Endothelial cell of umbilical vein (primary cell): ENCODE measurements around the gene EVI5. TPM values are rescaled to one million over a fixed set of nuclear protein-coding genes. Genes with fewer than 3 reads are reported as not detected.

Source experiments
- BruUV-seq: library from RNA; stranded (reverse); fragments of 400-500 nt; replicated peaks from 2 replicates; lab custom pipeline; 2021; lab: Mats Ljungman, UMichigan
- CTCF ChIA-PET: fragments of 300-600, 350-600 bp; sonication (Branson Sonifier 250); formaldehyde crosslinking; loops from one replicate; lab custom pipeline; 2021; ENCODE audit warnings: antibody characterized with exemption, inconsistent platforms; lab: Charles Lee
- POLR2A ChIA-PET: fragments of 300-600, 350-600 bp; sonication (Branson Sonifier 250); formaldehyde crosslinking; loops from one replicate; lab custom pipeline; 2021; ENCODE audit warnings: antibody characterized with exemption, inconsistent platforms; lab: Charles Lee
- DNase-seq: peaks from one replicate; pipeline ENCODE4 v3.0.0-alpha.2; 2011; ENCODE audit warnings: low read depth, low spot score
- FAIRE-seq: peaks from 2 replicates; lab custom pipeline; 2011; peaks lifted over from hg19 to GRCh38; lab: Jason Lieb, UNC
- H2AFZ ChIP-seq: 2 replicates; pipeline ENCODE4 v1.6.0; 2012; ENCODE audit warnings: low read depth, low read length, control low read depth, inconsistent platforms
- H3K27ac ChIP-seq: 2 replicates; pipeline ENCODE4 v1.5.1; 2011; ENCODE audit warnings: low read depth, mild to moderate bottlenecking, control low read depth, low read length, moderate library complexity; ENCODE audit not compliant: insufficient read depth
- H3K27me3 ChIP-seq, 2 experiments: 2 replicates each; pipeline versions ENCODE4 v1.6.0 to v1.6.1; 2011; ENCODE audit warnings: low read length in 2 of 2, mixed read lengths in 1 of 2; ENCODE audit not compliant: control insufficient read depth in 2 of 2, insufficient read depth in 2 of 2
- H3K36me3 ChIP-seq, 2 experiments: 2 replicates in 1 of 2; 3 replicates in 1 of 2; pipeline ENCODE4 v1.5.1; 2011; ENCODE audit warnings: low read length in 2 of 2, mild to moderate bottlenecking in 1 of 2, moderate library complexity in 1 of 2; ENCODE audit not compliant: control insufficient read depth in 2 of 2, insufficient read depth in 2 of 2; ENCODE audit errors: extremely low read depth in 1 of 2
- H3K4me1 ChIP-seq: 3 replicates; pipeline ENCODE4 v1.5.1; 2011; ENCODE audit warnings: mild to moderate bottlenecking, low read length; ENCODE audit not compliant: control insufficient read depth, insufficient read depth; ENCODE audit errors: extremely low read depth
- H3K4me2 ChIP-seq: 2 replicates; pipeline ENCODE4 v1.6.1; 2011; ENCODE audit warnings: low read length, control low read depth, mixed read lengths; ENCODE audit not compliant: insufficient read depth
- H3K4me3 ChIP-seq, 3 experiments: fragments of 200-600 bp in 1 of 3; sonication (generic), shearing (Covaris generic) in 1 of 3; replicated peaks in 1 of 3; 2 replicates each; pipeline ENCODE4 v1.5.1; 2011 to 2016; ENCODE audit warnings: control low read depth in 3 of 3, low read length in 3 of 3, mild to moderate bottlenecking in 2 of 3, inconsistent platforms in 1 of 3, low read depth in 1 of 3, moderate library complexity in 1 of 3; ENCODE audit not compliant: insufficient read depth in 1 of 3
- H3K79me2 ChIP-seq: 2 replicates; pipeline ENCODE4 v1.6.0; 2012; ENCODE audit warnings: low read length, inconsistent platforms; ENCODE audit not compliant: control insufficient read depth, insufficient read depth
- H3K9ac ChIP-seq: replicated peaks from 2 replicates; pipeline ENCODE3; 2011; ENCODE audit warnings: low read length, control low read depth; ENCODE audit not compliant: insufficient read depth; ENCODE audit errors: extremely low read depth
- H3K9me1 ChIP-seq: replicated peaks from 3 replicates; pipeline ENCODE4 v1.6.0; 2011; ENCODE audit warnings: mild to moderate bottlenecking, low read length; ENCODE audit not compliant: control insufficient read depth, insufficient read depth; ENCODE audit errors: extremely low read depth
- H3K9me3 ChIP-seq: replicated peaks from 2 replicates; pipeline ENCODE4 v1.5.1; 2012; ENCODE audit warnings: low read length, inconsistent platforms; ENCODE audit not compliant: control insufficient read depth, insufficient read depth
- H4K20me1 ChIP-seq: replicated peaks from 2 replicates; pipeline ENCODE3; 2011; ENCODE audit warnings: mild to moderate bottlenecking, low read length; ENCODE audit not compliant: control insufficient read depth, insufficient read depth; ENCODE audit errors: extremely low read depth
- CTCF ChIP-seq, 2 donors: IDR thresholded peaks; 1 replicate in 1 of 2; 2 replicates in 1 of 2; pipeline ENCODE4 v1.5.1; 2011; ENCODE audit warnings: low read length in 2 of 2, mild to moderate bottlenecking in 2 of 2, moderate library complexity in 2 of 2, control low read depth in 1 of 2, inconsistent platforms in 1 of 2, low read depth in 1 of 2; ENCODE audit not compliant: insufficient read depth in 1 of 2; ENCODE audit errors: extremely low read depth in 1 of 2
- EZH2 ChIP-seq: IDR thresholded peaks from 2 replicates; pipeline ENCODE4 v1.6.1; 2012; ENCODE audit warnings: borderline replicate concordance, low read depth, mild to moderate bottlenecking, moderate library complexity, low read length, inconsistent platforms; ENCODE audit not compliant: severe bottlenecking
- FOS ChIP-seq: IDR thresholded peaks from 2 replicates; pipeline ENCODE4 v1.6.1; 2011; ENCODE audit warnings: mild to moderate bottlenecking, low read length, moderate library complexity, borderline replicate concordance; ENCODE audit not compliant: insufficient read depth
- GATA2 ChIP-seq: IDR thresholded peaks from 2 replicates; pipeline ENCODE4 v1.7.0; 2011; ENCODE audit warnings: low read depth, mild to moderate bottlenecking, moderate library complexity, mixed read lengths, low read length; ENCODE audit not compliant: insufficient read length, insufficient read depth
- JUN ChIP-seq: IDR thresholded peaks from 2 replicates; pipeline ENCODE4 v1.6.1; 2011; ENCODE audit warnings: borderline replicate concordance, low read depth; ENCODE audit not compliant: insufficient read length, insufficient read depth
- MAX ChIP-seq: IDR thresholded peaks from 2 replicates; pipeline ENCODE4 v1.6.1; 2011; ENCODE audit not compliant: insufficient read depth, insufficient read length
- MYC ChIP-seq: IDR thresholded peaks from one replicate; pipeline ENCODE4 v1.6.1; 2011; ENCODE audit warnings: mild to moderate bottlenecking, low read depth, low read length
- POLR2A ChIP-seq: IDR thresholded peaks from 2 replicates; pipeline ENCODE4 v1.6.1; 2012; ENCODE audit warnings: low read depth, mild to moderate bottlenecking, control low read depth, low read length
- POLR2AphosphoS5 ChIP-seq: IDR thresholded peaks from 2 replicates; pipeline ENCODE4 v1.6.1; 2012; ENCODE audit warnings: low read depth, mild to moderate bottlenecking, control low read depth, low read length, moderate library complexity; ENCODE audit not compliant: insufficient read depth
- dilution Hi-C: fragments of 300-500 bp; cut with MboI; formaldehyde crosslinking; loops from one replicate; pipeline ENCODE4 v1.15.0; 2019; ENCODE audit warnings: low sequenced_read_pairs; ENCODE audit not compliant: extremely low pct_ligation_motif_present
- intact Hi-C: fragments of 100-400 bp; cut with micrococcal nuclease; formaldehyde crosslinking; loops from one replicate; pipeline ENCODE4 v1.10.0; 2022
- polyA plus RNA-seq, 4 experiments: library from polyadenylated mRNA; depleted of rRNA in 3 of 4; stranded (reverse) in 3 of 4; unstranded in 1 of 4; fragments of >200 nt; gene quantifications; 2 replicates each; pipeline versions ENCODE4 v1.2.1 to v1.2.3, GENCODE V29; 2011 to 2012; ENCODE audit warnings: missing spikeins in 1 of 4
- total RNA-seq: library from RNA; stranded (reverse); gene quantifications from 2 replicates; pipeline ENCODE4 v1.2.3, GENCODE V29; 2021

EVI5 gene
- total and polyA plus RNA-seq, 2 donors (not counting 3 experiments of a cell fraction or from before 2014, with no cell fraction given), result 5.0 to 26.2 TPM

- FAIRE-seq, result no peak
- peaks cover 3 to 31% of the 10 kb centered on the region in 2 experiments for H3K36me3 ChIP-seq
- intact Hi-C loops, result loop anchor here (1.0 kb wide), 1 partner anchor 48 kb away; no protein-coding TSS in a partner anchor
- no peaks in the 10 kb centered on the region for H3K9me3 ChIP-seq
- no peak overlapping the region for H2AFZ ChIP-seq
- peak overlapping the region; percentile 90 for H3K9ac ChIP-seq
- H3K27me3 ChIP-seq, result no peaks in the 10 kb centered on the region
- no peaks in the 10 kb centered on the region for H3K9me1 ChIP-seq
- CTCF ChIA-PET, result interaction anchor here (1.1 to 2.4 kb wide), 11 partner anchors 9 to 522 kb away, joined by 3 to 23 read pairs (median 5); partner anchors contain the start of gene EVI5
- POLR2A ChIA-PET, result interaction anchor here (0.6 to 1.7 kb wide), 8 partner anchors 10 to 811 kb away, joined by 3 to 11 read pairs (median 4); no protein-coding TSS in a partner anchor
- H4K20me1 ChIP-seq, result peaks cover 9% of the 10 kb centered on the region
- peaks cover 26% of the 10 kb centered on the region for H3K4me1 ChIP-seq
- dilution Hi-C loops, result no loop called here
- H3K79me2 ChIP-seq, result peaks cover 58% of the 10 kb centered on the region
- BruUV-seq, result no TSS peak
- peak; percentile 22 for DNase-seq
- peak overlapping the region; percentile 97 for H3K4me2 ChIP-seq
- TF ChIP-seq POLR2A, result no peak
- TF ChIP-seq GATA2, result no peak
- TF ChIP-seq EZH2, result no peak
- TF ChIP-seq MYC, result no peak
- no peak for TF ChIP-seq CTCF (IDR thresholded peaks at IDR 0.05; ENCODE audit: extremely low read depth in 1 of 2, insufficient read depth in 1 of 2, low read depth in 1 of 2, low read length in 2 of 2)
- TF ChIP-seq FOS, result no peak
- TF ChIP-seq JUN, result no peak
- TF ChIP-seq MAX, result no peak
- no peak for TF ChIP-seq POLR2AphosphoS5
- H3K4me3 ChIP-seq, result peak overlapping the region; percentile 85 to 97 (median 85)
- peak overlapping the region; percentile 73 for H3K27ac ChIP-seq
These were observed 47.7 kb upstream of the EVI5 start for GRCh38 chr1:92832537-92833114.
